HUES64 (cell line): Measurements from ENCODE around the gene EPB41.

Experiments used
- H3K27ac ChIP-seq: 2 replicates; pipeline ENCODE4 v1.7.0; 2013; ENCODE audit warnings: low read depth, low read length, inconsistent platforms
- H3K27me3 ChIP-seq: 2 replicates; pipeline ENCODE4 v1.6.1; 2013; ENCODE audit warnings: mild to moderate bottlenecking, low read length; ENCODE audit not compliant: insufficient read depth
- H3K36me3 ChIP-seq: 2 replicates; pipeline ENCODE4 v1.6.1; 2013; ENCODE audit warnings: mild to moderate bottlenecking, low read length; ENCODE audit not compliant: insufficient read depth
- H3K4me1 ChIP-seq: 2 replicates; pipeline ENCODE4 v1.6.1; 2013; ENCODE audit warnings: mild to moderate bottlenecking, low read length, moderate library complexity; ENCODE audit not compliant: insufficient read depth
- H3K4me3 ChIP-seq: 2 replicates; pipeline ENCODE4 v1.5.1; 2013; ENCODE audit warnings: mild to moderate bottlenecking, low read length, moderate library complexity
- H3K9ac ChIP-seq: 2 replicates; pipeline ENCODE4 v1.6.1; 2013; ENCODE audit warnings: mild to moderate bottlenecking, low read depth, low read length
- H3K9me3 ChIP-seq: 2 replicates; pipeline ENCODE4 v1.6.1; 2013; ENCODE audit warnings: low read depth, low read length; ENCODE audit not compliant: insufficient read depth
- WGBS: fragments of 150-250, 120-280 bp; methylation state at CpG from one replicate; pipeline ENCODE4 v1.1.7; 2013; ENCODE audit warnings: missing lambda C conversion rate; 5-methylcytosine and 5-hydroxymethylcytosine counted together

The EPB41 gene

DNA sequence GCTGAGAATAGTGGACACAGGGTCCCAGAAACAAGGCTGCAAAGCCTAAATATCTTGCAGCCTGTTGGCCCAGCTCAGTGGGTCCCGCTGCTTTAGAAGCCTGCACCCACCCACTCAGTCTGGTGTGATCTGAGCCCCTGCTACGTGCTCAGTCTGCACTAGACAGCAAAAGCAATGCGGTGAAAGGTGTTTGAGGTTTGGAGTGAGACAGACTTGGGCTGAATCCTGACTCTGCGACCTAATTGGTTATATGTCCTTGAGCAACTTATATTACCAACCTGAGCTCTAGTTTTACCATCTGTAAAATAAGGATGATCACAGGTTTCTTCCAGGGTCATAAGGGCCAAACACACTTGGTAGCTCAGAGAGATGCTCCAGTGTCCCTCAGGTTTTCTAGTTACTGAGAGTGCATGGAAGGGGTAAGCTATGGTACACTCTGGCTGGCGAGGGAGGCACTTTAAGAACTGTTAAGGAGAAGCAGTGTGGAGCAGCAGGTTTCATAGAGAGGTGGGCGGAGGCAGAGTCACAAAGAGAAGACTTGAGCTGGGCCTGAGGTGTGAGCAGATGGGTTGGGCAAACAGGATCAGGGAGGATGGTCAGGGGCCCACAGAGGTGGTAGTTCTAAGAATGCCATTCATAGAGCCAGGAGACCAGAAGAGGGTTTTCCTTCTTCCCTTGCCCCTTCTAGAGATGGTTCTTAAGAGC is 199.2 kb downstream of the EPB41 start:
- H3K27me3 ChIP-seq = no peaks in the 10 kb centered on the region
- H3K4me3 ChIP-seq = no peak overlapping the region
- H3K36me3 ChIP-seq = peaks cover 22% of the 10 kb centered on the region; the same call in 1 of the 2 replicates
- no peak overlapping the region for H3K9ac ChIP-seq
- no peaks in the 10 kb centered on the region for H3K9me3 ChIP-seq
- 71% methylated on average over 6 of the region's 6 CpGs for WGBS
- peaks cover 13% of the 10 kb centered on the region; the same call in 1 of the 2 replicates for H3K4me1 ChIP-seq
- no peak overlapping the region for H3K27ac ChIP-seq

DNA sequence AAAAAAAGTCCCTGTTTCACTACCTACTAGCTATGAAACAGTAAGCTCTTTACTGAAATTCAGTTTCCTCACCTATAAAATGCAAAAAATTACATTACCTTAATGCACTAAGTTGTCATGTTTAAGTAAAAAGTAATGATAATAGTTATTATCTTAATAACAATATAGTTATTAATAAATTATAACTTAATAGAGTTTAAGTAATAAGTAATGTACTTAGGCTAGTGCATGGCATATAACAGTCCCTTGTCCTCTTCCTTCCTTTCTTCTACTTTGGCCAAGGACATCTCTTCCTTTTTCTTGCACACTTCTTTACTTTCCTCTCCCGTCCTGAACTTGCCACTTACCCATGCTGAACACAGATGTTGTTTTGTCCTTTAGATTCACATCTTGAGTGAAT is 200.3 kb downstream of the EPB41 start:
- Histone ChIP-seq H3K9me3 (no peaks in the 10 kb centered on the region), H3K4me3 (no peak overlapping the region), H3K27me3 (no peaks in the 10 kb centered on the region), H3K4me1 (peaks cover 13% of the 10 kb centered on the region; the same call in 1 of the 2 replicates), H3K27ac (no peak overlapping the region), H3K36me3 (peaks cover 17% of the 10 kb centered on the region; the same call in 1 of the 2 replicates), H3K9ac (no peak overlapping the region)
- 90% methylated on average over 1 of the region's 1 CpG for WGBS

DNA sequence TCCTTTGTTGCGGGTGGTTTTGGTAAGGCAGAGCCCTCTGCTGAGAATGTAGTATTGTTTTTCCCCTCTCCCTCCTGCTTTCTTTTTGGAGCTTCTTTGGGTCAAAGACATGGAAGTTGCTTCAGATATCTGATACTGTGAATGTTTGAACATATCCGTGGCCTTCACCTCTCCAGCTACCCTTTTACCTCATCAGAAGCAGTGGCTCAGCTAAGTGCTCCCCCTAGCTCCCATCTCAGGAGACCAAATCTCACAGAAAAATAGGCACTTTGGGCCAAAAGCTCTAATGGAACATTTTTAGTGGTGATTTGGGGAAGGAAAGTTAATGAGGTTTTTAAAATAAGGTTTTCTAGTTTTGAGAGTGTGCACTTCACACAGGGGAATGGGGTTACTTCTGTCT is 203.0 kb downstream of the EPB41 start:
- WGBS = 78% methylated on average over 2 of the region's 2 CpGs
- Histone ChIP-seq H3K27ac (no peak overlapping the region), H3K9me3 (no peaks in the 10 kb centered on the region), H3K4me1 (peaks cover 9% of the 10 kb centered on the region; the same call in 1 of the 2 replicates), H3K9ac (no peak overlapping the region), H3K27me3 (peaks cover 18% of the 10 kb centered on the region), H3K36me3 (peaks cover 8% of the 10 kb centered on the region; the same call in 1 of the 2 replicates), H3K4me3 (no peak overlapping the region)

DNA sequence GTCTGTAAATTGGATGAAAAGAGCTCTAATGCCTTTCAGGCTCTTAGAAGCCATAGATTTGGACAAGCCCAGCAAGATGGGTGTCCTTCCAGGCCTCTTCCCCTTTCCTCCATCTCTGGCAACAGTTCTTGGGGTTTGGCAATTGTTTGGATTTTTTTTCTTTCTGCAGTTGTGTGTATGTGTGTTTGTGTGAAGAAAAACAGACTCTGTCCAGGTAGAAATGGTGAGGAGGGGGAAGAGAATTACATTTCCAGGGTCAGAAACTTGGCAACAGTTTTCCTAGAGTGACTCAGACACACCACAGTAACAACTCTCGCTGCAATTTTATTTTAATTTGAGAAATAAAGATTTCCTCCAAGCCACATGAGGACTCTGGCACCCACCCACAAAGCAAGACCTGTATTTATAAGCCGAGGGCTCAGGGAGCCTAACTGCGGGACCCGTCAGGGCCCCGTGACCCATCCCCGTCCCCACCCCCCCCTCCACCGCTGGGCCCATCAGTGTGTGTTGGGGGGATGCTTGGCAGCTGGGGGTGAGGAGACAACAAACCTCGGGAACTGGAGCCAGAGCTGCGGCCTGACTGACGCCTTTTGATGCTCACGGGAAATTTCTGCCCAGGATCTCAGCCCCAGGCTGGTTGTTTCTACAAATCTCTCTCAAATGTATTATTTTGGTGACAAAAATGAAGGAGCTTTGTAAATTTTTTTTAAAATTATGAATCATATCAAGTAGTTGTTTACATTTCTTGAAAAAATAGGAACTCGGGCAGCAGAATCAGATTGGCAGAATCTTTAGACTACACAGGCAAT is 205.0 kb downstream of the EPB41 start:
- no peak overlapping the region for H3K9ac ChIP-seq
- peaks cover 8% of the 10 kb centered on the region; the same call in 1 of the 2 replicates for H3K36me3 ChIP-seq
- no peak overlapping the region for H3K4me3 ChIP-seq
- no peak overlapping the region for H3K27ac ChIP-seq
- H3K4me1 ChIP-seq = no peaks in the 10 kb centered on the region
- WGBS = 94% methylated on average over 9 of the region's 12 CpGs
- no peaks in the 10 kb centered on the region for H3K9me3 ChIP-seq
- H3K27me3 ChIP-seq = peaks cover 36% of the 10 kb centered on the region

DNA sequence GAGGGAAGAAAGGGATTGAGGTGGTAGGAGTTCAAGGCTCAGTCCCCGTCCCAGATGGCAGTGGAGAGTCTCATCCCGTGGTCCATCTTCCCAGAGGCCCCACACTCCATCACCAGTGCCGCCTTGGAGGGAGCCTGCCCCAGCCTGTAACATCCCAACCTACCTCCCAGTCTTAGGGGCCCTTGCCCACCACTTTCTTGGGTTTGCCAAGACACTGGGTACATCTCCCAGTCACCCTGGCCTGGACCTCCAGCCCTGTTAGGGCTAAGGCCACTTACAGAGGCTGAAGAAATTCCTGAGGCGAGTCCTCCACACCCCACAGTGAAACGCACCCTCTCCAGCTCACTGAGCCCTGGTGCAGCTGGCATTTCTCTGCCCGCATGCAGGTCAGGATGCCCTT is 206.0 kb downstream of the EPB41 start:
- no peak overlapping the region for H3K27ac ChIP-seq
- peaks cover 43% of the 10 kb centered on the region for H3K27me3 ChIP-seq
- H3K9ac ChIP-seq = no peak overlapping the region
- H3K9me3 ChIP-seq = no peaks in the 10 kb centered on the region
- no peak overlapping the region for H3K4me3 ChIP-seq
- WGBS = 92% methylated on average over 6 of the region's 6 CpGs
- H3K4me1 ChIP-seq = peaks cover 5% of the 10 kb centered on the region; the same call in 1 of the 2 replicates
- peaks cover 7% of the 10 kb centered on the region; the same call in 1 of the 2 replicates for H3K36me3 ChIP-seq

DNA sequence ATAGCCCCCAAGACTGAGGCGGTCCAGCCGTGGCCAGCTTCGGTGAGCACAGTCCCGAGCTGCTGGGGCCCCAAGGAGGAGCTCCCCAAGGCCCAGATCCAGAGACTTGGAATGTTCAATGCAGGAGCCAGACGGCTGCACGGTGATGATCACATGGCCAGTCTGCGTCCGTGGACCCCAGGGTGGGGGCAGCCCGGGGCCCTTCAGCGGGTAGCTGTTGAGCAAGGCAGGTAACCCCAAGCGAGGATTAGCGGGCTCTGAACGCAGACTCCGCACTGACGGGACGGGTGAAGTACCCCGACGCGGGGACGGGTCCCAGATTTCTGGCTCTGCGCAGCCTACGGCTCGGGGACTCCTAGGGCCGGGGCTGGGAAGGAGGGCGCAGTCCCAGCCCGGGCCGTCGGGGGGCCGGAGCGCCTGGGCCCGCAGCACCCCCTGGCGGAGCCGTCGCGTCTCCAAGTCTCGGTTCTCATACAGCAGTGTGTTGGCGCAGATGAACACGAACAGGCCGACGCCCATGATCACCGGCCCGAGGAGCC is 206.6 kb downstream of the EPB41 start:
- Histone ChIP-seq H3K9ac (no peak overlapping the region), H3K4me1 (peaks cover 10% of the 10 kb centered on the region; the same call in 1 of the 2 replicates), H3K4me3 (peak overlapping the region; percentile 54), H3K9me3 (no peaks in the 10 kb centered on the region), H3K27me3 (peaks cover 49% of the 10 kb centered on the region), H3K36me3 (peaks cover 2% of the 10 kb centered on the region; the same call in 1 of the 2 replicates), H3K27ac (no peak overlapping the region)
- 49% methylated on average over 42 of the region's 42 CpGs for WGBS

DNA sequence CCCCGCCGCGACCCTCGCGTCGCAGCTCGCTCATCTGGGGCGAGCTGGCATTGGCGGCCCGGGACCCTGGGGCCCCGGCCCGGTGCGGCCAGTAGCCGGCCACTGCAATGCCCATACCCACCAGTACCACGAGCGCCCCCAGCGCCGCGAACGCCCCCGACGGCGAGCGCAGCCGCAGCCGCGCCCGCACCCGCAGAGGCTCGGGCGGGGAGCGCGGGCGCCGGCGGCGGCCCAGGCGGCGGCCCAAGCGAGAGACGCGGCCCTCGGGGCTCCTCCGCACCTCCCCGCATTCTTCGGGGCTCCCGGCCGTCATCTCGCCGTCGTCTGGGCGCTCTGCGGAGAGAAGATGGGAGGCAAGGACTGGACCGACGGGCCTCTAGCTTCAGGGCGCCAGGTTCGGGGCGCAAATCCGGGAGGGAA is 207.2 kb downstream of the EPB41 start:
- peaks cover 10% of the 10 kb centered on the region; the same call in 1 of the 2 replicates for H3K4me1 ChIP-seq
- H3K4me3 ChIP-seq = peak overlapping the region; percentile 54
- peak overlapping the region; percentile 55; the same call in 1 of the 2 replicates for H3K27ac ChIP-seq
- WGBS = 2% methylated on average over 59 of the region's 59 CpGs
- peak overlapping the region; percentile 65 for H3K9ac ChIP-seq
- no peaks in the 10 kb centered on the region for H3K9me3 ChIP-seq
- peaks cover 52% of the 10 kb centered on the region for H3K27me3 ChIP-seq
- peaks cover 2% of the 10 kb centered on the region; the same call in 1 of the 2 replicates for H3K36me3 ChIP-seq

DNA sequence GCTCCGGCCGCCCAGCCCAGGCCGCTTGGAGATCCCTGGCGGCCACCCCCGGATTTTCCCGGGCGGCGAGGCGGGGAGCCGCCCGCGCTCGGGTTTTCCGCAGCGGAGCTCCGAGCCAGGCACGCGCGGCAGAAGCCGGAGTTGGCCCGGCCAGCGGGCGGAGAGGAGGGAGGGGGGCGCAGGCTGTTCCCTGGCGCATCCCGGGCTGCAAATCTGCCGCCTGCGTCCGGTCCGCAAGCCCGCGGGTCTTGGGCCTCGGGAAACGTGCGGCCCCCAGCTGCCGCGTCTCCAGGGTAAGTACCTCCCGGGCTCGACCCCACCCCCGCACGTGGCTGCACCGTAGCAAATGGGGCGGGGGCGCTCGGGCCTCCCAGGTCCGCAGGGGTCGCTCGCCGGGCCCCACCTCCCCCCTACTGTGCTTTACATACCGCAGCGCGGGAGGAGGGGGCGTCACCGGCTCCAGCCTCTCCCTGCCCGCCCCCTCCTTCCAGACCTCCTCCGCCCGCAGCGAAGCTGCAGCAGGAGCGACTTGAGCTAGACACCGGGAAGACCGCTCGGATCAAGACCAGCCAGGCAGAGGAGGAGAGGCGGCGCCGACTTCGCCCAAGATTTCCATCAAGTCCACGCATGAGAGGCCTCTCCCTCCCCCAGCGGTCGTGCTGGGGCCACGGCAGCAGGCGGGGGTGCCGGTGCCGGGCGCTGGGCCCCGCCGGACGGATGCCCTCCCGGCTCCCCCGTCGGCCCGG is 207.7 kb downstream of the EPB41 start:
- H3K4me3 ChIP-seq = peak overlapping the region; percentile 54
- H3K9ac ChIP-seq = peak overlapping the region; percentile 65
- peak overlapping the region; percentile 55; the same call in 1 of the 2 replicates for H3K27ac ChIP-seq

DNA sequence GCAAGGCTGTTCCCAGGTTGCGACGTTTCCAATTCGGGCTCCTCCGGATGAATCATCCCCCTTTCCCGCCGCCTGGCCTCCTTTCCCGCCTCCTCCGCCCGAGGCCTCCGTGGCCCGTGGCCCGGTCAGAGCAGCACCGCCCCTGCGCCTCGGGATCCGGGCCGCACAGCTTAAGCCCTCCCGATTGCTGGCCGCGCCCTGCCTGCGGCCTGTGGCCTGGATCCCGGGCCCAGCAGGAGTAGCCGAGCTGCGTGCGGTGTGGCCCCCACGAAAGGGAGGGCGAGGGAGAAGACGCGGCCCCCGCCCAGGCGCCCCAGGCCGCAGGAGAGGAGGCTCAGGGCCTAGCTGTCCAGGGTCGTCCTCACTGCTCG is 208.3 kb downstream of the EPB41 start:
- H3K9me3 ChIP-seq = no peaks in the 10 kb centered on the region
- H3K27me3 ChIP-seq = peaks cover 52% of the 10 kb centered on the region
- H3K4me1 ChIP-seq = peaks cover 10% of the 10 kb centered on the region; the same call in 1 of the 2 replicates
- peaks cover 2% of the 10 kb centered on the region; the same call in 1 of the 2 replicates for H3K36me3 ChIP-seq
- no peak overlapping the region for H3K27ac ChIP-seq
- H3K4me3 ChIP-seq = peak overlapping the region; percentile 54
- WGBS = 1% methylated on average over 34 of the region's 34 CpGs
- H3K9ac ChIP-seq = peak overlapping the region; percentile 5

More for the DNA sequence above, 207.7 kb downstream of the EPB41 start:
- WGBS = 1% methylated on average over 81 of the region's 81 CpGs
- H3K9me3 ChIP-seq = no peaks in the 10 kb centered on the region
- H3K4me1 ChIP-seq = peaks cover 10% of the 10 kb centered on the region; the same call in 1 of the 2 replicates
- peaks cover 52% of the 10 kb centered on the region for H3K27me3 ChIP-seq
- H3K36me3 ChIP-seq = peaks cover 2% of the 10 kb centered on the region; the same call in 1 of the 2 replicates

DNA sequence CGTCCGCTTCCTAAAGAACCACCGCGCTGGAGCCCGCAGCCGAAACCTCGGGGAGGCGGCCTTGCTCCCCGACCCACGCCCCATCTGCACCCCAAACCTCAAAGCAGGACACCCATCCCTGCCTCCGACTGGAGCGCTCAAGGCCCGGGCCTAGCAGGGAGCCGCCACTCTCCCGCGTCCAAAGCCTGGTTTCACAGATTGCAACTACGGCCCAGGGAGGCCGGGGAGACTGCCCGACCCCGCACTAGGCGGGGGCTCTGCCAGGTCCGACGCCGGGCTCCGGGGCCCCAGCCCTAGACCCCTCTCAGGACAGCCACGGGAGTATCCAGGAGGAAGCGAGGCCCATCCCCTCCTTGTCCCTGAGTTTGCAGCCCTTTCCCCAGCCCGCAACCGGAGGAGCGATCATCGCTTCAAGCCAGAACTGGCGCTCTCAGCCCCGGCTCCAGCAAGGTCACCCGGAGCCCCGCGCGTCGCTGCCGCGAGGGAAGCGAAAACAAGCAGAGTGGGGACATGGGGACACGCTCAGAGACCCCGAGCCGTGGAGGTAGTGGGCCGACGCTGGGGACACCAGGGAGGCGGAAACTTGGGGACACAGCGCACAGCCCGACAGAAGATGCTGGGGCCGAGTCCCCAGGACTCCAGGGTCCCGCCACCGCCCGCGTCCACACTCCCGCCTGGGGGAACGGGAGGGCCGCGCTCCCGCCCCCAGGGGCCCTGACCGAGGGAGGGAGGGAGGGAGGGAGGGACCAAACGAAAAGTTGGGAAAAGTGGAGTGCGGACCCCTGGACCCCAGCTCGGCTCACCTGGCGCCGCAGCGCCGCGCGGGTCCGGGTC is 208.9 kb downstream of the EPB41 start:
- Histone ChIP-seq H3K9ac (peak overlapping the region; percentile 5), H3K27me3 (peaks cover 52% of the 10 kb centered on the region), H3K27ac (no peak overlapping the region; the same call in 1 of the 2 replicates)

More for the DNA sequence above, 208.9 kb downstream of the EPB41 start:
- Histone ChIP-seq H3K4me1 (peaks cover 10% of the 10 kb centered on the region; the same call in 1 of the 2 replicates), H3K9me3 (no peaks in the 10 kb centered on the region), H3K4me3 (peak overlapping the region; percentile 54), H3K36me3 (peaks cover 2% of the 10 kb centered on the region; the same call in 1 of the 2 replicates)
- WGBS = 2% methylated on average over 70 of the region's 70 CpGs
